Kidney epithelial cell (primary cell): Measurements from ENCODE around the gene SLC2A2. TPM values are rescaled to one million over a fixed set of nuclear protein-coding genes. Genes with fewer than 3 reads are reported as not detected.

Experiments used
- DNase-seq: peaks from one replicate; pipeline ENCODE4 v3.0.0-alpha.2; 2010; ENCODE audit warnings: low read depth
- H3K27me3 ChIP-seq: 2 replicates; pipeline ENCODE4 v1.6.0; 2011; ENCODE audit warnings: low read length; ENCODE audit not compliant: control insufficient read depth, insufficient read depth
- H3K36me3 ChIP-seq: 2 replicates; pipeline ENCODE4 v1.5.1; 2011; ENCODE audit warnings: low read length; ENCODE audit not compliant: control insufficient read depth, insufficient read depth
- H3K4me3 ChIP-seq: 2 replicates; pipeline ENCODE4 v1.5.1; 2011; ENCODE audit warnings: low read depth, mild to moderate bottlenecking, control low read depth, low read length
- total RNA-seq: library from RNA; depleted of rRNA; stranded (reverse); fragments of >200 nt; gene quantifications from 2 replicates; pipeline ENCODE4 v1.2.3, GENCODE V29; 2015
- TF ChIP-seq, protein P1 (sequence below): IDR thresholded peaks from 2 replicates; pipeline ENCODE4 v1.5.1; 2011; ENCODE audit warnings: mild to moderate bottlenecking, moderate library complexity, low read length, control low read depth, inconsistent platforms; ENCODE audit not compliant: insufficient read depth, poor library complexity, severe bottlenecking

SLC2A2 gene
- total RNA-seq, result not detected in 2 replicates

DNA sequence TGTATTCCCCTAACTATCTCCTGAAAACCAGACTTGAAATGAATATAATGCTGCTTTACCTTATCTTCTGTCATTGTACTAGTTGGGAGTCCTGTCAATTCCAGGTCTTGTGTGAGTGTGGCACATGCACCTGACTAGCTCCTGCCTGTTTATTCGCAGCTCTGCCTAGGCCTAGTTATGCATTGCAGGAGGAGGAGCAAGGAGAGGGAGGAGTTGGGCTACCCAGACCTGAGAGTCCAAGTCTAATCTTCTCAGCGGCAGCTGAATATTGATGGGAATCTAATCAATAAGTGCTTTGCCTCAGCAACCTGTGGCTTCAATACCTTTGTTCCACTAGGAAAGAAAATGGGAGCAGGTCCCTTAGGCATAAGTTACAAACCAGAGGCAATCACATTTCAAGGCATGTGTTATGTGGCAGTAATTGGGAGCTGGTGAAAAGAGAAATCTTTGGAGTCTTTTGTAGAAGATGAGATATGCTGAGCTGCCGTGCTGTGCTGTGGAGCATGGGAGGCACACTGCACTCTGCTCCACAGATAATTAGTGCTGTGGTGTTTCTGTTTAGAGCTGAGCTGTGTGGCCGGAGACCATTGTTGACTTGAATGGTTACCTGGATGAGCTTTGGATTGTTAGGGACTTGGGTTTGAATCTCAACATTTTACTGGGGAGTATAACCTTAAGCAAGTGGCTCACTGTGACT lies at the start of gene SLC2A2:
TSS of gene SLC2A2 (minus strand) at position 124 of the 697 bp plus-strand sequence. CDS start at position 74, 50 bp downstream.
- H3K27me3 ChIP-seq, result no peaks in the 10 kb centered on the region
- no peaks in the 10 kb centered on the region for H3K36me3 ChIP-seq
- TF ChIP-seq, protein P1, sequence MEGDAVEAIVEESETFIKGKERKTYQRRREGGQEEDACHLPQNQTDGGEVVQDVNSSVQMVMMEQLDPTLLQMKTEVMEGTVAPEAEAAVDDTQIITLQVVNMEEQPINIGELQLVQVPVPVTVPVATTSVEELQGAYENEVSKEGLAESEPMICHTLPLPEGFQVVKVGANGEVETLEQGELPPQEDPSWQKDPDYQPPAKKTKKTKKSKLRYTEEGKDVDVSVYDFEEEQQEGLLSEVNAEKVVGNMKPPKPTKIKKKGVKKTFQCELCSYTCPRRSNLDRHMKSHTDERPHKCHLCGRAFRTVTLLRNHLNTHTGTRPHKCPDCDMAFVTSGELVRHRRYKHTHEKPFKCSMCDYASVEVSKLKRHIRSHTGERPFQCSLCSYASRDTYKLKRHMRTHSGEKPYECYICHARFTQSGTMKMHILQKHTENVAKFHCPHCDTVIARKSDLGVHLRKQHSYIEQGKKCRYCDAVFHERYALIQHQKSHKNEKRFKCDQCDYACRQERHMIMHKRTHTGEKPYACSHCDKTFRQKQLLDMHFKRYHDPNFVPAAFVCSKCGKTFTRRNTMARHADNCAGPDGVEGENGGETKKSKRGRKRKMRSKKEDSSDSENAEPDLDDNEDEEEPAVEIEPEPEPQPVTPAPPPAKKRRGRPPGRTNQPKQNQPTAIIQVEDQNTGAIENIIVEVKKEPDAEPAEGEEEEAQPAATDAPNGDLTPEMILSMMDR, result no peak
- no peak within 1 kb of the TSS for H3K4me3 ChIP-seq
- DNase-seq, result no peak

DNA sequence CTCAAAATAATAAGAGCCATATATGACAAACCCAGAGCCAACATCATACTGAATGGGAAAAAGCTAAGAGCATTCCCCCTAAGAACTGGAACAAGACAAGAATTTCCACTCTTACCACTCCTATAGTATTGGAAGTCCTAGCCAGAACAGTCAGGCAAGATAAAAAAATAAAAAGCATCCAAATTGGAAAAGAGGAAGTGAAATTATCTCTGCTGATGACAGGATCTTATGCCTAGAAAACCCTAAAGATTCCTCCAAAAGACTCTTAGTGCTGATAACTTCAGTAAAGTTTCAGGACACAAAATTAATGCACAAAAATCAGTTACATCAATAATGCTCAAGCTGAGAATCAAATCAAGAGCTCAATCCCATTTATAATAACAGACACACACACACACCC lies 45.9 kb upstream of the SLC2A2 start:
- TF ChIP-seq, protein P1, result no peak
- Histone ChIP-seq H3K27me3 (no peaks in the 10 kb centered on the region), H3K4me3 (no peak overlapping the region), H3K36me3 (no peaks in the 10 kb centered on the region)
- no peak for DNase-seq

DNA sequence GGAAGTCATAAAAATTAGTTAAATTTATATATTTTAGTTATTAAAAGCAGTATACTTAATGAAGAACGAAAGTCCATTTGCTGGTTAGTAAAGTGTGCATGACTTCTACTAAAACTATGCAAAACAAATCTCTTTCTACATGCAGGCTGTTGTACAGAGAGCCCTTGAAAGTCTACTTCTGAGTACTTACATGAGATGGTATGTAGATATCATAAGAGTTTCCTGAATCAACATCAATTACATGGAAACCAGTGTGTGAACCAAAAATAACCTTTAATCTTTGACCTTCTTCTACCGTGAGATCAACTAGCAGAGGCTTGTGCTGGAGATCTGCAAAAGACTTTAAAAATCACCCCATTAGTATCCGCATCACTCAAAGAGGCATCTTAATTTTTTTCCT lies 42.1 kb upstream of the SLC2A2 start:
- Histone ChIP-seq H3K36me3 (no peaks in the 10 kb centered on the region), H3K4me3 (no peak overlapping the region), H3K27me3 (no peaks in the 10 kb centered on the region)
- TF ChIP-seq, protein P1, result no peak
- DNase-seq, result no peak

DNA sequence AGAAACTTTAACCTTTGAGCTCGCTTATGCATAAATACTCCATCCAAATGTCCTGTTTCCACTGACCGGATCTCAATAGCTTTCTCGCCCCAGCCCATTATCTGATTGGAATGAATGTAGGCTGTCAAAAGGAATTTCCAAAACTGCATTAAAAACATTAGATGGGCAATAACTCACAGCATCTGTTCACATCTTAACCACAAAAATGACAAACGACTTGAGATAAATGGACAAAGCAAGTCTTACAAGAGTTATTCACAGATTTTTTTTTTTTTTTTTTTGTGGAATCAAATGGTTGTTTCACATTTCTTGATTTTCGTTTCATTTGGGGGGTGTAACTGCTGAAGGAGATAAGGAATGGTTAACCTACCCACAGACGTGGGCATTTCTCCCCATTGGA lies 39.7 kb upstream of the SLC2A2 start:
- Histone ChIP-seq H3K4me3 (no peak overlapping the region), H3K36me3 (no peaks in the 10 kb centered on the region), H3K27me3 (no peaks in the 10 kb centered on the region)
- no peak for DNase-seq
- TF ChIP-seq, protein P1, result no peak

DNA sequence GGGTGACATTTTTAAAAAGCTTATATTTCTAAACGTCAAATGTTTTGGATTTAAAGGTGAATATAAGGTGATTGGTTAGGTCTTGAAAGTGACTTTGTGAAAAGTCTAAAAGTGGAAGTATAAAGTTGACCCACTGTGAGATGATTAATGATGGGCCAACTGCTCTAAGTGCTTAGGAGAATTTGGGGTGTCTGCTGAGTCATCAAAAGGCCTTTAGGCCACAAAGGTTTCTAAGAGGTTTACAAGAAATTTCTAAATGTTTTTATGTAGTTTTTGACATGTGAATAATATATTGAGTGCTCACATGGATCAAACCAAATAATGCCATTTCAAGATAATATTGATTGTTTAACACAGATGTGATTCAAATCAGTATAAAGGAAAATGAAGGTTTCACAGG lies 39.2 kb upstream of the SLC2A2 start:
- no peak overlapping the region for H3K4me3 ChIP-seq
- no peak for DNase-seq
- H3K36me3 ChIP-seq, result no peaks in the 10 kb centered on the region
- H3K27me3 ChIP-seq, result no peaks in the 10 kb centered on the region
- TF ChIP-seq, protein P1, result no peak

DNA sequence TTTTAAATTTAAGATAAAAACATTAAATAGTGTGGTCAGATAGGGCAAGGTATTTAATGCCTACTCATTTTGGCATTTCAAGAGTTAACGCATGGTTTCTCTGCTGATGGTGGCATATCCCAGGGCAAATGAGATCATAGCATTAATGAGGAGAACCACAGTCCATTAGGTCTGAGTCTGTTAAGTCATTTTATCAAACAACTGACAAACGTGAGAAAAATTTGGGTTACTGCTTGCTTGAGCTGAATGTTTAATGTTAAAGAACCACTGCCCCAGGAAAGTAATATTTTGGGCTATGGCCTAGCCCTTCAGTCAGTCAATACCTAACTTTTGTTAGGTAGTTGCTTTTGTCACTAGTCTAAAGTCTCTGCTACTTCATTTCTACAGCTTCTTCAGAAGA lies 37.9 kb upstream of the SLC2A2 start:
- TF ChIP-seq, protein P1, result no peak
- Histone ChIP-seq H3K27me3 (no peaks in the 10 kb centered on the region), H3K36me3 (no peaks in the 10 kb centered on the region), H3K4me3 (no peak overlapping the region)
- peak; percentile 66 for DNase-seq
